Caco-2 (cell line): Measurements from ENCODE around the gene ZFYVE19. TPM values are rescaled to one million over a fixed set of nuclear protein-coding genes. Genes with fewer than 3 reads are reported as not detected.

Source experiments
- BruUV-seq: library from RNA; stranded (reverse); fragments of 400-500 nt; replicated peaks from 2 replicates; lab custom pipeline; 2021; lab: Mats Ljungman, UMichigan
- CTCF ChIA-PET: fragments of 300-600 bp; sonication (Branson Sonifier 250); formaldehyde crosslinking; loops from one replicate; lab custom pipeline; 2022; ENCODE audit warnings: antibody characterized with exemption; lab: Charles Lee
- POLR2A ChIA-PET: fragments of 300-600 bp; sonication (Branson Sonifier 250); formaldehyde crosslinking; loops from one replicate; lab custom pipeline; 2022; ENCODE audit warnings: antibody characterized with exemption; lab: Charles Lee
- DNase-seq, 2 experiments: peaks; one replicate each; pipeline versions ENCODE4 v3.0.0 to v3.0.0-alpha.2; 2020 to 2022
- H3K27me3 ChIP-seq: replicated peaks from 2 replicates; pipeline ENCODE4 v1.6.0; 2011; ENCODE audit warnings: low read length; ENCODE audit not compliant: control insufficient read depth, insufficient read depth
- H3K36me3 ChIP-seq: 2 replicates; pipeline ENCODE4 v1.5.1; 2011; ENCODE audit warnings: low read length; ENCODE audit not compliant: control insufficient read depth, insufficient read depth
- H3K4me1 ChIP-seq: fragments of 250-450 bp; sonication (Bioruptor Pico); 2 replicates; pipeline ENCODE4 v1.5.1; 2020; ENCODE audit warnings: mild to moderate bottlenecking
- H3K4me3 ChIP-seq: 2 replicates; pipeline ENCODE4 v1.5.1; 2011; ENCODE audit warnings: low read depth, mild to moderate bottlenecking, control low read depth, low read length
- H3K9me3 ChIP-seq: fragments of 250-450 bp; sonication (Bioruptor Pico); 2 replicates; pipeline ENCODE4 v1.5.1; 2020; ENCODE audit warnings: mild to moderate bottlenecking, moderate library complexity
- H3K27ac Mint-ChIP-seq: one replicate; pipeline ENCODE4 v1.8.0; 2022; ENCODE audit warnings: mixed read lengths; ENCODE audit not compliant: unreplicated experiment
- H3K27me3 Mint-ChIP-seq: one replicate; pipeline ENCODE4 v1.8.0; 2022; ENCODE audit warnings: mixed read lengths; ENCODE audit not compliant: insufficient read depth, unreplicated experiment
- H3K36me3 Mint-ChIP-seq: one replicate; pipeline ENCODE4 v1.8.0; 2022; ENCODE audit warnings: mild to moderate bottlenecking, mixed read lengths; ENCODE audit not compliant: insufficient read depth, unreplicated experiment
- H3K4me1 Mint-ChIP-seq: one replicate; pipeline ENCODE4 v1.8.0; 2022; ENCODE audit warnings: low read depth, mixed read lengths; ENCODE audit not compliant: unreplicated experiment
- H3K4me3 Mint-ChIP-seq: one replicate; pipeline ENCODE4 v1.8.0; 2022; ENCODE audit warnings: mild to moderate bottlenecking, moderate library complexity, mixed read lengths; ENCODE audit not compliant: unreplicated experiment
- H3K9me3 Mint-ChIP-seq: one replicate; pipeline ENCODE4 v1.8.0; 2022; ENCODE audit warnings: mixed read lengths; ENCODE audit not compliant: unreplicated experiment
- CTCF ChIP-seq, 2 experiments: fragments of 200-600 bp in 1 of 2; IDR thresholded peaks; 1 replicate in 1 of 2; 2 replicates in 1 of 2; pipeline versions ENCODE4 v1.5.1 to v1.8.0; 2011 to 2022; ENCODE audit warnings: antibody characterized with exemption in 1 of 2, control low read depth in 1 of 2, inconsistent platforms in 1 of 2, low read depth in 1 of 2, low read length in 1 of 2, mild to moderate bottlenecking in 1 of 2, moderate library complexity in 1 of 2; ENCODE audit not compliant: insufficient read depth in 1 of 2, severe bottlenecking in 1 of 2, unreplicated experiment in 1 of 2
- intact Hi-C: fragments of 100-400 bp; cut with micrococcal nuclease; formaldehyde crosslinking; loops from one replicate; pipeline ENCODE4 v1.10.0; 2022; ENCODE audit not compliant: unreplicated experiment
- total RNA-seq: library from RNA; stranded (reverse); gene quantifications from 2 replicates; pipeline ENCODE4 v1.2.3, GENCODE V29; 2022

ZFYVE19 gene
- total RNA-seq, 1 experiment from 2014 or later: 26.7 TPM

GRCh38 chr15:40808861-40809450 is 2.1 kb downstream of the ZFYVE19 start:
- intact Hi-C loops: no loop called here
- no peak for TF ChIP-seq CTCF (IDR thresholded peaks at IDR 0.05; ENCODE audit: insufficient read depth in 1 of 2, low read depth in 1 of 2, low read length in 1 of 2, severe bottlenecking in 1 of 2, unreplicated experiment in 1 of 2)

GRCh38 chr15:40812721-40813425 is 6.0 kb downstream of the ZFYVE19 start:
- ChIA-PET POLR2A (no interaction called here), CTCF (no interaction called here)
- no peaks in the 10 kb centered on the region for H3K9me3 ChIP-seq
- BruUV-seq: no TSS peak
- H3K36me3 ChIP-seq: no peaks in the 10 kb centered on the region
- DNase-seq: no peak
- Mint-ChIP-seq H3K4me1 (peaks cover 7% of the 10 kb centered on the region), H3K27me3 (no peaks in the 10 kb centered on the region), H3K36me3 (peaks cover 25% of the 10 kb centered on the region), H3K9me3 (no peaks in the 10 kb centered on the region), H3K4me3 (no peak overlapping the region), H3K27ac (no peak overlapping the region)
- intact Hi-C loops: no loop called here
- no peak overlapping the region for H3K4me3 ChIP-seq
- 0 out of 2 replicates have a peak, but pooled peaks cover 4% of the 10 kb centered on the region for H3K4me1 ChIP-seq
- no peaks in the 10 kb centered on the region for H3K27me3 ChIP-seq
- TF ChIP-seq CTCF (IDR thresholded peaks at IDR 0.05; ENCODE audit: insufficient read depth in 1 of 2, low read depth in 1 of 2, low read length in 1 of 2, severe bottlenecking in 1 of 2, unreplicated experiment in 1 of 2): no peak

More at GRCh38 chr15:40808861-40809450, 2.1 kb downstream of the ZFYVE19 start:
- Mint-ChIP-seq H3K4me3 (peak overlapping the region; percentile 95), H3K9me3 (no peaks in the 10 kb centered on the region), H3K27me3 (no peaks in the 10 kb centered on the region), H3K4me1 (no peaks in the 10 kb centered on the region), H3K27ac (no peak overlapping the region), H3K36me3 (peaks cover 20% of the 10 kb centered on the region)
- Histone ChIP-seq H3K9me3 (no peaks in the 10 kb centered on the region), H3K4me3 (no peak overlapping the region), H3K4me1 (0 out of 2 replicates have a peak, but pooled peaks cover 4% of the 10 kb centered on the region), H3K27me3 (no peaks in the 10 kb centered on the region), H3K36me3 (no peaks in the 10 kb centered on the region)
- ChIA-PET POLR2A (interaction anchor here (3.0 kb wide), 1 partner anchor 36 kb away, joined by 23 read pairs; the partner anchor contains the start of gene SPINT1), CTCF (no interaction called here)
- BruUV-seq: no TSS peak
- no peak for DNase-seq

- TF ChIP-seq CTCF (IDR thresholded peaks at IDR 0.05; ENCODE audit: insufficient read depth in 1 of 2, low read depth in 1 of 2, low read length in 1 of 2, severe bottlenecking in 1 of 2, unreplicated experiment in 1 of 2): no peak
- POLR2A ChIA-PET: interaction anchor here (0.6 to 1.1 kb wide), 4 partner anchors 11 to 246 kb away, joined by 3 to 4 read pairs (median 3); partner anchors contain the start of genes RHOV and RPUSD2
- peak overlapping the region; percentile 89 for H3K27ac Mint-ChIP-seq
Measured at GRCh38 chr15:40815042-40815698, 8.3 kb downstream of the ZFYVE19 start.

More at GRCh38 chr15:40815042-40815698, 8.3 kb downstream of the ZFYVE19 start:
- no peak for DNase-seq
- intact Hi-C loops: no loop called here
- Mint-ChIP-seq H3K36me3 (peaks cover 25% of the 10 kb centered on the region), H3K27me3 (no peaks in the 10 kb centered on the region), H3K4me1 (peaks cover 12% of the 10 kb centered on the region), H3K9me3 (no peaks in the 10 kb centered on the region), H3K4me3 (no peak overlapping the region)
- H3K4me3 ChIP-seq: no peak overlapping the region
- H3K36me3 ChIP-seq: no peaks in the 10 kb centered on the region
- no peaks in the 10 kb centered on the region for H3K4me1 ChIP-seq
- no peaks in the 10 kb centered on the region for H3K9me3 ChIP-seq
- CTCF ChIA-PET: no interaction called here
- no peaks in the 10 kb centered on the region for H3K27me3 ChIP-seq
- BruUV-seq: no TSS peak
